GM19351 (cell line): Measurements from ENCODE around the gene IRF5.

Experiments
- ATAC-seq: cut with Tn5 transposase; IDR thresholded peaks from one replicate; pipeline ENCODE4 v1.9.1; 2021; ENCODE audit warnings: mild to moderate bottlenecking, moderate library complexity; ENCODE audit not compliant: unreplicated experiment

IRF5 gene

GRCh38 chr7:128919881-128920799 lies 17.6 kb upstream of the IRF5 start:
- no peak for ATAC-seq

- no peak for ATAC-seq
Observed at GRCh38 chr7:128920913-128921582, 16.7 kb upstream of the IRF5 start.

GRCh38 chr7:128921866-128922440 lies 15.8 kb upstream of the IRF5 start:
- ATAC-seq: no peak

GRCh38 chr7:128922496-128923410 lies 15.0 kb upstream of the IRF5 start:
- no peak for ATAC-seq

- no peak for ATAC-seq
Observed at GRCh38 chr7:128923411-128923800, 14.3 kb upstream of the IRF5 start.

- ATAC-seq: no peak
Observed at GRCh38 chr7:128924707-128925588, 12.8 kb upstream of the IRF5 start.

- no peak for ATAC-seq
Observed at GRCh38 chr7:128928159-128928813, 9.4 kb upstream of the IRF5 start.

GRCh38 chr7:128928882-128929788 lies 8.6 kb upstream of the IRF5 start:
- no peak for ATAC-seq

- ATAC-seq: no peak
Observed at GRCh38 chr7:128931190-128931798, 6.4 kb upstream of the IRF5 start.

GRCh38 chr7:128931965-128932861 lies 5.5 kb upstream of the IRF5 start:
- no peak for ATAC-seq

GRCh38 chr7:128932862-128933179 lies 4.9 kb upstream of the IRF5 start:
- ATAC-seq: no peak

- ATAC-seq: peak; percentile 30
Observed at GRCh38 chr7:128933180-128933891, 4.4 kb upstream of the IRF5 start.

GRCh38 chr7:128934361-128935341 lies 3.1 kb upstream of the IRF5 start:
- peak; percentile 46 for ATAC-seq

GRCh38 chr7:128935342-128935730 lies 2.4 kb upstream of the IRF5 start:
- no peak for ATAC-seq

GRCh38 chr7:128936798-128937197 lies 929 bp upstream of the IRF5 start:
- no peak for ATAC-seq
